ENCODE measurements around the gene LARP4B.
"Not testable (repeated sequence)": the region's sequence is repeated elsewhere in the genome, so short reads cannot be mapped to it uniquely, and the experiment has no call there.

Gene LARP4B

GRCh38 chr10:785089-785860 is 146.2 kb downstream of the LARP4B start:
- no peak for DNase-seq

- peak; percentile 80 for DNase-seq
Measured at GRCh38 chr10:784403-785088, 147.0 kb downstream of the LARP4B start.

GRCh38 chr10:782751-783648 is 148.5 kb downstream of the LARP4B start:
- no peak for DNase-seq

GRCh38 chr10:780536-781524 is 150.7 kb downstream of the LARP4B start:
- DNase-seq: no peak

GRCh38 chr10:778626-779330 is 152.7 kb downstream of the LARP4B start:
- no peak for DNase-seq

GRCh38 chr10:777913-778479 is 153.5 kb downstream of the LARP4B start:
- DNase-seq: no peak

GRCh38 chr10:776772-777171 is 154.7 kb downstream of the LARP4B start:
- DNase-seq: no peak

- DNase-seq: no peak
Measured at GRCh38 chr10:775245-776075, 156.0 kb downstream of the LARP4B start.

GRCh38 chr10:774661-775244 is 156.8 kb downstream of the LARP4B start:
- DNase-seq: no peak

- DNase-seq: no peak
Measured at GRCh38 chr10:774223-774622, 157.3 kb downstream of the LARP4B start.

- DNase-seq: no peak
Measured at GRCh38 chr10:773562-774161, 157.8 kb downstream of the LARP4B start.

GRCh38 chr10:772227-772637 is 159.3 kb downstream of the LARP4B start:
- DNase-seq: no peak

GRCh38 chr10:771647-772046 is 159.9 kb downstream of the LARP4B start:
- DNase-seq: no peak

GRCh38 chr10:770975-771374 is 160.5 kb downstream of the LARP4B start:
- no peak for DNase-seq

GRCh38 chr10:770048-770712 is 161.3 kb downstream of the LARP4B start:
- not testable (repeated sequence) for DNase-seq

- DNase-seq: no peak
Measured at GRCh38 chr10:767794-768193, 163.7 kb downstream of the LARP4B start.

GRCh38 chr10:767211-767610 is 164.3 kb downstream of the LARP4B start:
- DNase-seq: no peak

- DNase-seq: no peak
Measured at GRCh38 chr10:761376-761775, 170.1 kb downstream of the LARP4B start.

- no peak for DNase-seq
Measured at GRCh38 chr10:760622-761021, 170.9 kb downstream of the LARP4B start.
